HG03064 (cell line): ENCODE data around the gene CTSH.
"Not testable (repeated sequence)": the region's sequence is repeated elsewhere in the genome, so short reads cannot be mapped to it uniquely, and the experiment has no call there.

Experiments used
- ATAC-seq: cut with Tn5 transposase; IDR thresholded peaks from one replicate; pipeline ENCODE4 v1.9.1; 2021; ENCODE audit warnings: low read depth; ENCODE audit not compliant: unreplicated experiment

The CTSH gene

DNA sequence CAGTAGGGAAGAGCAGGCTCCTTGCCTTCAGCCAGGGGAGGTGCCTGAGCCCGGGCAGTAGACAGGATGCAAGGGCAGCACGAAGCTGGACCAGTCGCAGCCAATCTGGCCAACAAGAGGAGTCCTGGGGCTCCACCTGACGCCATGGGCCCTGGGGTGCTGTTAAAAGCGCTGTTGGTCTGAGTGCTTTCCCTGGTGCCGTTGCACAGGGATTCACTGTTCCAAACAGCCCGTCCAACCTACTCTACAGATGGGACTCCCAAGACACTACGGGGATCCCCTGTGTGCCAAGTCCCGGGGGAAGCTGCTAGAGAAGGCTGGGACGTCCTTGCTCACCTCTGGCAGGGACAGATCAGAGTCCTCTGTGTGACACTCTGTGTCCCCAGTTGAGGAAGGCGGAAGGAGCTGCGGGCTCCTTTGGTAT lies 632 bp downstream of the CTSH start:
- peak; percentile 20 for ATAC-seq

DNA sequence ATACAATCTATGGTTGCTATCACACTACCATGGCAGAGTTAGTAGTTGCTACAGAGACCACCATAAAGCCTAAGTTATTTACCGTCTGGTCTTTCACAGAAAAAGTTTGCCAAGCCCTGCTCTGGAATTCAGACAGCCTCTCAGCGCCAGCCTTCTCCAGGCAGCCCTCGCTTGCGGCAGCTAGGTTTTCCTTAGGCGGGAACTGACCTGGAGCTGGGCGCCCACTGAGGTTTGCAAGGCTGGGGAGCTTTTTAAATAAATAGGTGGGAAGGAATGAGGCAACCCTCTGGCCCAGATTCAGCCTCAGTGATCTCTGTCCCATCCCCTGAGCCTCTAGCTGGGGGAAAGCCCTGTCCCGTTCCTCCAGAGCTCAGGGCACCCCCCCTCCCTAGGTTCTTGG lies 1.2 kb downstream of the CTSH start:
- no peak for ATAC-seq

DNA sequence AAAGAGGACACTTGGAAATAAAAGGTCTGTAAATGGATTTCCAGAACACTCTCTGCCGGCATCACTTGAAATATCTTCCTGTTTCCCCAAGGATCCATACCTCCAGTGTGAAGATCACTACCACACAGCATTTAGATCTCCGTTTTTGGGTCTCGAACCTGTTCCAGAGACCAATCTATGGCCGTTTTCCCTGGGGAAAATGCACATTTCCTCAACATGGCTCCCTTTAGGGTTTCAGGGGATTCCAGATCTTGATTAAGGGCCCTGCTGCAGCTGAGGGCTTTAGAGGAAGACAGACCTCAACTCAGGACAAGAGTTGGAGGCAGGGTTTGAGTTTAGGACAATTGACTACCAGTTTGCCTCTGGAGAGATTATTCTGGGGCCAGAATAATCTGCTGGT lies 2.1 kb downstream of the CTSH start:
- ATAC-seq, result no peak

DNA sequence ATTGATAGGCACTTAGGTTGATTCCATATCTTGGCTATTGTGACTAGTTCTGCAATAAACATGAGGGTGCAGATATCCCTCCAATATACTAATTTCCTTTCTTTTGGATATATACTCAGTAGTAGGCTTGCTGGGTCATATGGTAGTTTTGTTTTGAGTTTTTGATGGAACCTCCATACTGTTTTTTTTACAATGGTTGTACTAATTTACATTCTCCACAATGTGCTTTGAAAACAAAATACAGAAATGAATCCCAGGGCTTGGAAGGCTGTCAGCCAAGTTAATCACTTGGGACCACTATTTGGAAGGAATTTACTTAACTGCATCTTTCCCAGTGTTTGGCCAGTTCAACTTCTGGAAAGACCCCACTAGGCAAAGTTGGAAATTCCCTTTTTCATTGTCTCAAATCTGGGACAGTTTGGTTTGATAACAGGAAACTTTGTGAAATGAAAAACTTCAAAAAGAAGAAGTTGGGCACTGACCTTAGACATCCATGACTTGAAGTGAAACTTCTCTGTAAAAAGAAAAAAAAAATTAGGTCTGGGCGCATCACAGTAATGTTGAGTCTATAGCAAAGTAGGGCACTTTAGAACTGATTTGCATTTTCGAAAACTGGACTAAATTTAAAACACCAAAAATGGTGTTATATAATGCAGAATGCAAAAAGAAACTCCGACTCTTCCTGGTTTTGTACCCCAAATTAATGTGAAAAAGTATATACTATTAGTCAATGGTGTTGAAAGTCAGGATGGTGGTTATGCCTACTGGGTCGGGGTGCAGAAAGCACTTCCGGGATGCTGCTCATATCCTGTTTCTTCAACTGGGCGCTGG lies 6.0 kb downstream of the CTSH start:
- ATAC-seq, result peak; percentile 51

DNA sequence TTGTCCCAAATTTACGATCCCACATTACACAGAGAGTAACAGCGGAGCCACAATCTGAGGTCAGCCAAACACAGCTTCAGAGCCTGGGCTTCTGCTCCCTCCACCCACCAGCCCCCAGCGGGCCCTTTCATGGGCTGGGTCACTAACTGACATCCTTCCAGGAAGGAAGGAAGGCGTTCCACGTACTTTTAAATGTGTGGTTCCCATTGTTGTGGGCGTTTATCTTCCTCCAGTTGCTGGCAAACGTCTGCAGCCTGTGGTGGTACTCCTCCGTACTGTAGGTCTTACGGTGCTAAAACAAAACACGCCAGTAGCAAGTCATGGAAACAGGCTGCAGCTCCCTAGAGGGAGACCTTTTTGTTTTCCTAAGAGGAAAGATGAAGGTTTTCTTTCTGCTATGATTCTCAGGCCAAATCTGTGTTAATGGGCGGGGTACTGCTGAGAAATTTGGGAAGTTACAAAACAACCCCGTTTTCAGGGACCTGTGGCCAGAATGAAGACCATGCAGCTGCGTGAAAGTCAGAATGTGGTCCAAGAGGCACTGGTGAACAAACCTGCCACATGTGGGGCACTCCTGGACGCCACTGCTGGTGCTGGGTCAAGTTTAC lies 7.6 kb downstream of the CTSH start:
- no peak for ATAC-seq

DNA sequence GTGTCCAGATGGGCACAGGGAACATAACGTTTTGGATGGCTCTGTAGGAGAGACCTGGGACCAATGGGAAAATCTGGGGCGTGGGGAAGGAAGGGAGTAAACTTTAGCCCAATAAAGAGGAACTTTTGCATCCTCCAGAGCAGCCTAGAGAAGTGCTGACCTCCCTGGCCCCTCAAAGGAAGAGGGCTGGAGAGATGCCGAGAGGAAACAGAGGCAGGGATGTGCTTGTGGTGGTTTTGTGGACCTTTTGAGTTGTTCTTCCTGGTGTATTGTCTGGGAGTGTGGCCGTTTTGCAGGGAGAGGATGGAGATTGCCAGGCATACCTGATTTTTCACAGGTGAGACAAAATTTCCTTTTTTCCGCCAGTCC lies 10.2 kb downstream of the CTSH start:
- ATAC-seq, result no peak

DNA sequence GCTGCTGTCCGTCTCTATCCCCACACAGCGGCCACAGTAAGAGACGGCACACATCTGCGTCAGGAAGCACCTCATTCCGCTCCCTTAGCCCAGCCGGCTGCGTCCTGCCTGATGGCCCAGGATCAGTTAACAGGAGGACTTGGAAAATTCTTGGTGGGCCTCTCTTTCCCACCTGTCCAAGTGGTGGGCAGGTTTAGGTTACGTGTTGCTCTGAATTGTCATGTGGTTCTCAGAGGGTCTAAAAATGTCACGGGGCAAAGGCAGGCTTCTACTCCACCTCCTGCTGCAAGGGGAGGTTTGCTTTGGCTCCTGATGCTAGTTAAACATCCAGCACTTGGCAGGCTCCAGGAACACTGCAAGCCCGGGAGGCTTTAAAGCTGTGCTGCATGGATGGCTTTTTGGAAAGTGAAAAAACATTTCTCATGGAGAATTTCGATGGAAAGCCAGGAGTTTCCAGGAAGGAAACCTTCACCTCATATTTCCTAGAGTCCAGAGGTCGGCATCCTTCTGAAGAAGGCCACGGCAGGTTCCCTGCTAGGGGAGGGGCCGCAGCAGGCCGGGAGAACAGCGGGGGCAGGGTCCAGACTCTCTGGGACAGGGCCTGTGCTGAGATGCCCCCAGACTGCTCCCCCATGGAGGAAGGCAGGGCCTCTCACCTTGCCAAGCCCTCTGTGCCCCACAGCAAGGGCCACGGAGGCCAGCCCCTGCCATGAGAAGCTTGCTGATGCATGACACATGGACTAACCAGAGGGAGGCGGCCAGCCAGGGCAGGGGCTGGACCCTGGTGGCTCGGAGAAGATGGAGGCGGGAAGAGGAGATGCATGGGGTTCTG lies 10.8 kb downstream of the CTSH start:
- ATAC-seq, result no peak

DNA sequence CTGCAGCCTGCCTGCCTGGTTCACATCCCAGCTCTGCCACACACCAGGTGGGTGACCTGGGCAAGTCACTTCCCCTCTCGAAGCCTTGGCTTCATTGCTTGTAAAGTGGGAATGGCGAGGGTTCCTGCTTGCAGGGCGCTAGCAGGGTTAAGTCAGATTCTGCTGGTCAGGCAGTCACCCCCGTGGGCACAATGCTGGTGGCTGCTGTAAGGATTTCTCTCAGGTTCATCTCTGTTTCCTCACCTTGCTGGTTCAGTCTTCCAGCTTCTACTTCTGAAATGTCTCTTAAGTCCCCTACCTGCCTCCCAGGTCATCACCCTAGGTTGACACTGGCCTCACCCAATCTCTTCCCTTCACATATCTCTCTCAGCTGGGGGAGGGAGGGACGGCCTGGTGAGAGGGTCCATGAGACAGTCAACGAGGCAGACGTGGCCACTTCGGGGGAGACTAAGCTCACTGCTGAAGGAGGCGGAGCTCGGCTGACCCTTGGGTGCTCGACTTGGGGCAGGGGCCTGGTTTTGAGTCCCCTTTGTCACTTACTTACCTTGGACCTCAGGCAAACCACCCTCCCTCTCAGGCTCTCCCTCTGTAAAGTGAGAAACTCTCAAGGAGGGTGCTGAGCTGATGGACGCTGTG lies 11.5 kb downstream of the CTSH start:
- no peak for ATAC-seq

DNA sequence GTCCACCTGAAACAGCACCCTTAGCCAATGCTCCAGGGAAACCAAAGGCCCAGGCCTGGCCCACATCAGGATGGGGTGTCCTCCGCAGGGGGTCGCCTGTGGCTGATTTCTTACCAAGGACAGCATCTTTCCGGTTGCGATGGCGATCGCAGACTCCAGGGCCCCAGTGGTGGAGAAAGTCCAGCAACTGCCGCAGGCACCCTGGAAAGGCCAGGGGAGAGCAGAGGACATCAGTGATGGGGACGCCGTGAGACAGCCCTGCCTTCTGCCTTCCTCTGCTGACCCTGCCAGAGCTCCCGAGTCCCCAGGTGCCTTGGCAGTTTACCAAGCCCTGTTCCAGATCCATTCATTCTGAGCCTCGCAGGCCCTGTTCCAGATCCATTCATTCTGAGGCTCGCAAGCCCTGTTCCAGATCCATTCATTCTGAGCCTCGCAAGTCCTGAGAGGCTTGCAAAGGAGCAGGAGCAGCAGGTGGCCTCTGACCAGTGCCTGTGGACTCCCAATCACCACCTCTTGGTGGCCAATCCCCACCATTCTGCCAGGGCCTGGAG lies 12.5 kb downstream of the CTSH start:
- ATAC-seq, result no peak

DNA sequence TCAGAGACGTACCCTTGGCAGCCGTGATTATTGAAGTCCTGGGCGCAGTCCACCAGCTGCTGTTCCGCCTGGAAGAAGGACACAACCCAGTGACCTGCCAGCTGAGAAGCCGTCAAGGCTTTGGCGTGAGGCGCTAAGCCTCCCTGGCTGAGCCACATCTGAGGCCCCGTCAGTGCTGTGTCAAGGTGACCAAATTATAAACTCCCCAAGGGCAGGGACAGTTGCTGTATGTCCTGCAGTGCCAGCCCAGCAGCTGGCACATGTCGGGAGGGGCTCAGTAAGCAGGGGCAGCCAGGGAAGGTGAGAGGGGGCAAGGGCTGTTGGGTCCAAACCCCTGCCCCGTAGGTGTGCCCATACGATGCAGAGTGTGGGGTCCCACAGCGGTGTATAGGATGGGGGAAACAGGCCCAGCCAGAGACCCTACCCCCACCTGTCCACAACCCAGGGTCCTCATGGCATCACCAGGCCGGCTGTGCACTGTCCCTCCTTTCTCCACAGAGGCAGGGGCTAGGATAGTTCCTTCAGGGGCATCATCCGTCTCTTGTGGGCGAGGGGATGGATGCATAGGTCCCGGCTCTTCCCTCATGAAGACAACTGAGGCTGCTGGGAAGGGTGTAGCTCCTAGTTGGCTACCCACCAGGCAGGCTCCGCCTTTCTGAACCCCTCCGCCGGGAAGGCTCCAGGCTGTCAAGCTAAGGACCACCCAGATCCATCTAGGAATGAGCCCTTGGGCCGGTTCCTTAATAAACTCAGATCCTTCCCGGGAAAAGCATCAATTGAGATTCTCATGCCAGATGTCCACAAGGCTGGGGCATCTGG lies 13.2 kb downstream of the CTSH start:
- ATAC-seq, result no peak

DNA sequence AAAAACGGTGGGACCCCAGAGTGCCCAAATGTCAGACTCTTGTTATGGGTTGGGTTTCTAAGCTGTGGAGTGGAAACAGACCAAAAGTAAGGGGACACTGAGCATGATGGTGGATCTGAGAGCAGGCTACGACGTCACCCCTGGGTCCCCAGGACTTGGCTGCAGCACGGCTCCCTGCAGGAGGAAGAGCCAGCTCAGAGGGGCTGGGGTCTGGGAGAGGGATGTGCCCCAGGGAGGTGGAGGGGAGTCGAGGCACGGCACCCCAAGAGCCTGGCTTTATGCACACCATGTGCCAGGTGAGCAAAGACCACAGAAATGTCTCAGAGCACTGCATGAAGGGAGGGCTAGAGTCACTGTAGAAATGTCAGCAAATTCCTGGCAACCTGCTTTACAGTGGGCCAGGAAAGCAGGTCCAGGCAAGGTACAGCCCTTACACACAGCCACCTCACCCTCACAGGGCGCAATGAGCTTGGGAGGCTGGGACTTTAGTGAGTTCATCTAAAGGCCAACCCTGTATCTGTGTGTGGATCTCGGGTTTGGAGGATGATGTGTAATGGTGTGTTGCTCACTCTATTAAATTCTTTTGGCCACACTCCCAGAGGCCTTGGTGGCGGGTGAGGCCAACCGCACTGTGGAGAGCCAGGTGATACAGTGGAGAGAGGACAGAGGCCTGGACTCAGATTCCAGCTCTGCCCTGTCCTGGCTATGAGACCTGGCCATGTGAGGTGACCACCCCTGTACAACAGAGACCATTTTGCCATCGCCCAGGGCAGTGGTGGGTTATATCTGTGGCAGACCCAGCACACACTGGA lies 14.1 kb downstream of the CTSH start:
- no peak for ATAC-seq

DNA sequence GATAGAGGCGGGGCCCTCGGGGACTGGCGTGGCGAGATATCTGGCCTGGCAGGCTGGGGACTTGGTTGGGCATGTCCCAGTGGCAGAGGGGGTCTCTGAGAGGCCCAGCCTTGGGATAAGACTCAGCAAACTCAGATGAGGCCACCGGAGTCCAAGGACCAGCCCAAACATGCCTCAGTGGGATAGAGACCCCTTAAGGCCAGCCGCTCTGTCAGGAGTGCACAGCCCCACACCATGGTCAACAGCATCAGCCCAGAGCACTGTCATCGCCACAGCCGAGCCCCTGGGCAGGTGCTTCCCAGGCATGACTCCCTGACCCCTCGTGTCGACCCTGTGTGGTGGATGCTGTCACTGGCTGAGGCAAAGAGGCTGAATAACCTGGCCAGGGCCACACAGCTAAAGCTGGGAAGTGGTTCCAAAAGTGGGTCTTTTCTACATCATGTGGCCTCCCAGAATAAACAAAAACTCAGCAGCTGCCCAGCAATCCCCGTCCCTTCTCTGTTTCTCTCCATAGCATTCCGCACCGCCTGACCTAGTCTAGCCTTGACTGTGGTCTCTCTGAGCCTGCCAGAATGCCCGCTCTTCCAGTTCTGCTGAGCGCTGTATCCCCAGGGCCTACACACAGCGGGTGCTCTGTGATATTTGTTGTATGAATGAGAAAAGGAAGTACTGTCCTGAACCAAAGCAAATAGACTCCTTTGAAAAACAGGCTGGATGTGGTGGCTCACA lies 15.1 kb downstream of the CTSH start:
- ATAC-seq, result no peak

DNA sequence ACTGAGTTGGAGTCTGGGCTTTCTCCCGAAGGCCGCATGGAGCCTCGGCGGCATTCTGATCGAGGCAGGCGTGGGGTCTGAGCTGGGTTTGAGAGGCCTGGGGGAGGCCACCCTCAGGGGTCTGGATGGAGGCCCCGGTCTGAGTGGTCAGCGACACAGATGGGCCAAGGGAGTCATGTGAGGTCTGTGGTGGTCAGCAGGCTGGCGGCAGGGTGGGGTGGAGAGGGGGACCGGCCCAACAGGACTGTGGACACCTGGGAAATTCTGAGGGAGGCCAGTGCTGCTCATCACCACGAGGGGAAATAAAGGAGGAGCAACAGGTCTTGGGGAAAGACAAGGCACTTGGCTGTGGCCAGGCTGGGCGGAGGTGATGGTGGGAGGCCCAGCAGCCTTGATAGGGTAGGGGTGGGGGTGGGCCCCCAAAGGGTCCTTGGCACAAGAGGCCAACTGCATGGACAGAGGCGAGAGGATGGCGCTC lies 16.2 kb downstream of the CTSH start:
- no peak for ATAC-seq

DNA sequence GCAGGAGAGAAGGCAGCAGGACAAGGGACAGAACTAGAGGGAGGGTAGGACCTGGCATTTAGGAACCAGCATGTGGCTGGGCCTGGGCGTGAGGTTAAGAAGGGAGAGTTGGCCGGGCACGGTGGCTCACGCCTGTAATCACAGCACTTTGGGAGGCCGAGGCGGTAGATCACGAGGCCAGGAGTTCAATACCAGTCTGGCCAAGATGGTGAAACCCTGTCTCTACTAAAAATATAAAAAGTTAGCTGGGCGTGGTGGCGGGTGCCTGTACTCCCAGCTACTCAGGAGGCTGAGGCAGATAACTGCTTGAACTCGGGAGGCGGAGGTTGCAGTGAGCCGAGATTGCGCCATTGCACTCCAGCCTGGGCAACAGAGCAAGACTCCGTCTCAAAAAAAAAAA lies 16.7 kb downstream of the CTSH start:
- ATAC-seq, result not testable (repeated sequence)

DNA sequence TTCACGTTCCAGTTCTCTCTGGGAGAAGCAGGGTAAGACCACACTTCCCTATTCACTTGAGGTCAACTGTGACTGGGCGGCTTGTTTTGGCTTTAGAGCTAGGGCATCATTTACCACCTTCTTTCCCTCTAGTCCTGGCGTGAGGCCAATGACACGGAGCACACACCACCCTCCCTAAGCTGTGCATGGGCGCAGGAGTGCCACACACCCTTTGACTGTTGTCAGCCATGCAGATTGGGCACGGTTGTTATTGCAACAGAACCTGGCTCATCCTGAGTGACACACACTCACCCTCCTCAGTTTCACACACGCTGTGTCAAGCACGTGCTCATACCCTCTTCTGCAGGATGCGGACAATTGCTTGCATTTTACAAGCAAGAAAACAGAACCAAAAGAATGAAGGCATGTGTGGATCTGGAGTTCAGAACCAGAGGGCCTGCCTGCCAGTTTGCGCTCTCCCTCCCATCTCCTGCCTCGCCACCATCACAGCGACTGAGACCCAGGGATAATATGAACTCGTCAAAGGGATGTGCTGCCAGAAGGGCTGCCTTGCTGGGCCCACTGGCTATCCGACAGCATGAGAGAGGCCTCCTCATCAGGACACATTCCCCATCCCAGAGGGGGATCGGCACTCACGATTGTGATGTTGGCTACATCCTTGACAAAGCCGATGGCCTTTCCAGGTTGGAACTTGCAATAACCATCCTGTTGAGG lies 17.6 kb downstream of the CTSH start:
- ATAC-seq, result no peak

DNA sequence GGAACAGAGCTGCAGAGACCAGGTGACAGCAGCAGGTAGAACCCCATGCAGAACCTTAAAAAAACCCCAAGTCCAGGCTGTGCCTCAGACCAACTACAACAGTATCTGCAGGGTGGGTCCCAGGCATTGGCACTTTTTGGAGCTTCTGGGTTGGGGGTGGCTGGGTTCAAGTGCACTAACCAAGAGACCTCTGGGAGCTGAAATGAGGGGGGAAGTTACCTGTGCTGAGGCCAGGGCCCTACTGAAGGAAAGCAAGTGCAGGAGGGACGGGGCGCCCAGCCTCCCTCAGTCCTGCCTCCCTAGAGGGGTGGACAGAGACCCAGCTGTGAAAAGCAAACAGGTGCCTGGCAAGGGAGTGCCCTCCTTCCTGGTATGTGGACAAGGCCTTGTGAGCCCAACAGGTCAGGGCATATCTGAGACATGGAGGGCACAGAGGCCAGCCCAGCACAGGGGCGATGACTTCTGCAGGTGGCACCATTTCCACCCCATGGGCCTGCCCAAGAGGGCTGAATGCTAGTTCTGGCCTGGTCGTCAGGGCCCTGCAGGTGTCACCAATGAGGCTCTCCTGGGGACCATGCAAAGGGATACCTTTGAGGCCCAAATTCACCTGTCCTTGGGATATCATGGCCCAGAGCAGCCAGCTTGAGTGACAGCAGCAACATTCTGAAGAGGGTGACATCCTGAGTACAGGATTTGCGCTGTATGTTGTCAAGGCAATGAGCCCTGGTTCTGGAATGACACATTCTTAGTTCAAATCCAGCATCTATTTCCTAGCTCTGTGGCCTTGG lies 18.7 kb downstream of the CTSH start:
- no peak for ATAC-seq

DNA sequence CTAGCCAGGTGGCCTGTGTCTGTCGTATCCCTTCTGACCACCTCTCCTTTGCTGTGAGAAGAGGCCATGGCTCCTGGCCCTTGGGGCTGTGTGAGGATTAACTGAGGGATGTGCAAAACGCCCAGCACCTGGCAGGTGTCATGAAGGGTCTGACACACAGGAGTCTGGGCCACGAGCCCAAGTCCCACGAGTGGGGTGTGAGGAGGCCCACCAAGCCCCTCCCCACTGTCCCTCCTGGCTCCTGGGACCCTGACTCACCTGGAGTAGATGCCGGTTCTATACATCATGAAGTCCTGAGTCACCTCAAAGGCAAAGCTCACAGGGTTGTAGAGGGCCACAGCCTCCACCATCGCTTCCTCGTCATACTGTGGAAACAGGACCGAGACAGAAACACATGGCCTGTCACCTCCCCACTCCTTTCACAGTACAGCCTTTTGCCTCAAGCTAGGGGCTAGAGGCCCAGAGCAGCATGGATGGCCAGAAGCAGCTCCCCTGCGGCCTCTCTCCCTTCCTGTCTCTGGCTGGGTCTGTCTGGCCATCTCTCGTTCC lies 19.7 kb downstream of the CTSH start:
- ATAC-seq, result no peak
